NCI-H82 (cell line): ENCODE measurements around the gene CFAP20DC.
"Not testable (repeated sequence)": the region's sequence is repeated elsewhere in the genome, so short reads cannot be mapped to it uniquely, and the experiment has no call there.

Experiments
- DNase-seq: peaks from one replicate; lab custom pipeline; 2025; lab: John Stamatoyannopoulos, UW

CFAP20DC gene

DNA sequence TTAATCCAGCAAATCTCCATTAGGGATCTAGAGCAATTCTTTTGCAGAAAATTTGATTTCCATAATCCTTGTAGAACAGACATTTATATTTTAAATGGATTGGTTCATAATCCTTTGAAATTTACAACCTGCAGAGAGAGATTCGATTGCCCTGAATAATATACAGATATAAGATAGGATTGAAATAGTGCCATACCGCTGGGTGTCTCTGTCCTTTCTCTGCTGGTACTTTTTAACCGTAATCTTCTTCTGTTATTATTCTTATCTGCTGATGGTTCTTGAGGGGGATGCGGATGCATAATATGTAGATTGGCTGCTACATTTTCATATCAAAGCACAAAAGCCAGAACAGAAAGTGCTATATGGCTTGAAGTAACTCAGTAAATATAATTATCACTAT is 182.2 kb downstream of the CFAP20DC start:
- peak; percentile 7 for DNase-seq

DNA sequence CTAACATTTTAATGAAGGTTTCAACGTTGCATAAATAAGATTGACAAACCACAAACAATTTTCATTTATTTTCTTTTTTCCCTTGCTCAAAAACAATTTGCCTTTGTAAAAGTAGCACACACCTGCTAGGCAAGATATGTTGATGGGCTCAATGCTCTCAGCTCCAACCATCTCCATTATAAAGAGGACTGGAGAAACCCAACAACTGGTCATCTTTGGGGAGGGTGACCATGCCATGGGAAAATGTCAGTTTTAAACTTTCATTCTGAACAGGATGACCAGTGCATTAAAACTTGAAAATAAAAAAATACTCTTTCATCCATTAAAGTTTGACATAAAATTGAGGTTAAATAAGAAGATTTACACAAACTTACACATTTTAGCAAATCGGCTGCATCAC is 183.7 kb downstream of the CFAP20DC start:
- no peak for DNase-seq

DNA sequence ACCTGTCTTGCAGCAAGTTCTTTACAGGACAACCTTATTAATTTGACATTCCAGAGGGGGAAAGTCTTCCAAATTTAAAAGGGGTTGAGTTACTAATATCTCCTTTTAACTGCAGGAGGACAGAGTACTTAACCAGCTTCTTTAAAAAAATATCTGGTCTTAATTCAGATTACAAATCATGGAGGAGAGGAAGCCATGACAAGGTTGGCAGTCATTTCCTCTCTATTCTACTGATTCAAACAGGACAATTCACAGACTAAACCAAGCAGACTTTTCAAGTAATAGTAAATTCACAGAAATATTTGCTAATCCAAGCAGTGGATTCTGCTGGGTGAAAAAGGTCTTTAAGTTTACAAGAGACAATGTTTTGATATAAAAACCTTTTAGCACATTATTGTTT is 185.3 kb downstream of the CFAP20DC start:
- no peak for DNase-seq

DNA sequence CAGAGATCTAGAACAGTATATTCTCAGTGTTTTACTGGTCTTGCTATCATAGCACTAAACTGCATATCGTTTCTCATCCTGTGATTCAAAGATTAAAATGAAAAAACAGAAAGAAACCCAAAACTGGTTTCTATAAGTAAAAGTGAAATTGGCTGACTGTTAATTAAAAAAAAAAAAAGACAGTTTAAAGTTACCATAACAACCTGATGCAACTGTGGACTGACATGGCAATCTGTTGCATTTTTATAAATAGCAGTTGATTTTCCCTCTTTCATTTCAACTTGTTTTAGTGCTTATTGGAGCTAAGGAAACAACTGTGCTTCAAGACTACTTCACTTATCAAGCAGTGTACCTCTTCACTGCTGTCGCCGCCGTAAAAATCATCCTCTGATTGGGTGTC is 186.6 kb downstream of the CFAP20DC start:
- DNase-seq, result no peak

DNA sequence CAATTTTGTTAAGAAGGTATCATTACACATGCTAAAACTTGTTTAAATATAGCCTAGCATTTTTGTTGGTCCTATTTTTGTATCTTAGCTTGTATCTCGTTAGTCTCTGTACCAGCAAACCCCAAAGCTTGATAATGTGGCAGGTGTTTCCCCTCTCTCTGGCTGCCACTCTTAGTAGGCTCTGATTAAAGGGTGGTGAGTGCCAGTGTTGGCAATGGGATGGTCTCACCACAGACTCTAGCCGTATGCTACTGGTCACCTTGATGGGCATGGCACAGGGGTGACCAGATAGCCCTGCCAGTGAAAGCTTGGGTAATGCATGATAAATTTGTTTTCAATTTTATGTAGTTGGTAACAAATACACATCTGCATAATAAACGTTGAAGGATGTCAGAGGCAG is 188.3 kb downstream of the CFAP20DC start:
- no peak for DNase-seq

DNA sequence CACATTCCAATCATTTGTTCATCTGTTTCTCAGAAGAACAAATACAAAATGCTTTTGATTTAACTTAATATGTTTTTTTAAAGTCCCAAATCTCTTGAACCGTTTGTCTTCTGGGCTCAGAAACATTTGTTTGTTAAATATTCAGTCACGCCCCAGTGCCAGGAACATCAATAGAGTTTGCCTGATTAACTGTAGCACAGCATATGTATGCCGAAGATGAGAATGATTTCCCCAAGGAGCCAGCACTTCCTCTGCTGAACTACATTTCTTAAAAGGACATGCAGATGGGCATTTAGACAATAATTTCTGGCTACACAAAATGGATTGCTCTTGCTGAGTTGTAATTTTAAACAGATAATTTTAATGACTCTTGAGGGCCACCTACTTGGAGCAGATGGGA is 191.7 kb downstream of the CFAP20DC start:
- no peak for DNase-seq

DNA sequence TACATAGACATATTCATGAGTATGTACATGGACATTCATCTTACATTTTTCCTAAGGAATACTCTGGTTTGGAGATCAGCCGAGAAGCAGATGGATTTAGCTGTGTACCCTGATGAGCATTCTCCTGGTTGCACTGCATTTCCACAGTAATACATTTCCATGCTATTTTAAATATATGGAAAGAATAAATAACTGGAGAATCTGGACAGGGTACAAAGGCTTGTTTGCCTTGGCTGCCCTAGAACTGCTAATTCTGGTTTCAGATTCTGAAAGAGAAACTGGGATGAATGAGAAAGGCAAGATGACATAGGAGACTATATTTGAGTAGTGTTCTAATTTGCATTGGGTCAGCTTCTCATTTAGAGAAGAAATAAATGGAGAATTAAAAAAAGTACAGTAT is 192.4 kb downstream of the CFAP20DC start:
- DNase-seq, result no peak

DNA sequence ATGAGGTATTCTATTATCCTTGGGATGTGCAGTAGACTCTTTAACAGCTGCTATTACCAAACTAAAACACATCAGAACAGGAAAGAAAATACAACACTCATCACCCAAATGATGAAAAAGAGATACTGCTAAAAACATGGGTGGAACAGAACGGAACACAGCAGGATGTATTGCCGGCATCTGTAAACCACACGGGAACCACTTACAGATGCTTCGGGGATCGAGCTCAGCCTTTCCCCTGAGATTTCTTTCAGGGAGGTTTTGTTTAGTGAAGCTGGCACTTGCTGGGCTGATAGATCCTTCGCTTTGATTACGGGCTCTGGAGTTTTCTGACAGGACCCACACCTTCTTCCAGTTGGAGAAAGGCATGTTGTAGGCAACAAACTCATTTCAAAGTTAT is 201.0 kb downstream of the CFAP20DC start:
- DNase-seq, result no peak

DNA sequence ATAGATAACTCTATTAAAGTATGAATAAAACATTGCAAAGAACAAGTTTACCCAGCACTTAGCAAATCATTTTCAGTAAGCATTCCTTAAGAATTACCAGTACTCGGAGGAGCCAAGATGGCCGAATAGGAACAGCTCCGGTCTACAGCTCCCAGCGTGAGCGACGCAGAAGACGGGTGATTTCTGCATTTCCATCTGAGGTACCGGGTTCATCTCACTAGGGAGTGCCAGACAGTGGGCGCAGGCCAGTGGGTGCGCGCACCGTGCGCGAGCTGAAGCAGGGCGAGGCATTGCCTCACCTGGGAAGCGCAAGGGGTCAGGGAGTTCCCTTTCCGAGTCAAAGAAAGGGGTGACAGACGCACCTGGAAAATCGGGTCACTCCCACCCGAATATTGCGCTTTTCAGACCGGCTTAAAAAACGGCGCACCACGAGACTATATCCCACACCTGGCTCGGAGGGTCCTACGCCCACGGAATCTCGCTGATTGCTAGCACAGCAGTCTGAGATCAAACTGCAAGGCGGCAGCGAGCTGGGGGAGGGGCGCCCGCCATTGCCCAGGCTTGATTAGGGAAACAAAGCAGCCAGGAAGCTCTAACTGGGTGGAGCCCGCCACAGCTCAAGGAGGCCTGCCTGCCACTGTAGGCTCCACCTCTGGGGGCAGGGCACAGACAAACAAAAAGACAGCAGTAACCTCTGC is 207.6 kb downstream of the CFAP20DC start:
- not testable (repeated sequence) for DNase-seq

DNA sequence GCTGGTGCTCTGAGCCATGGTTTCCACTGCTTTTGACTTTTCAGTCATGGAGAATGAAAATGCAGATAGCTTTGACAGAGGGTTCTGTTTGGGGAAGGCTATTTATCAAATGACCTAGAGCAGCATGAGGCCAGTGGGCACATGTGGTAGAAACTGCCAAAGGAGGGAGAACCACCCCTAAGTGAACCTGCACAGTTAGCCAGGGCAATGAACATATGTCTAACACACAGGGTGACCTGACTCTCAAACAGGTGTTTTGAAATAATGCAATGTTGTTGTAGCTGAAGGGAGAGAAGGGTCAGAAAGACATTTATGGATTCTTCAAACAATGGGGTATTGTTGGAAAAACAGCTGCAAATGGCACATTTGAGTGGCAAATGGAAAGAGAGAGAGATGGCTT is 208.9 kb downstream of the CFAP20DC start:
- no peak for DNase-seq

DNA sequence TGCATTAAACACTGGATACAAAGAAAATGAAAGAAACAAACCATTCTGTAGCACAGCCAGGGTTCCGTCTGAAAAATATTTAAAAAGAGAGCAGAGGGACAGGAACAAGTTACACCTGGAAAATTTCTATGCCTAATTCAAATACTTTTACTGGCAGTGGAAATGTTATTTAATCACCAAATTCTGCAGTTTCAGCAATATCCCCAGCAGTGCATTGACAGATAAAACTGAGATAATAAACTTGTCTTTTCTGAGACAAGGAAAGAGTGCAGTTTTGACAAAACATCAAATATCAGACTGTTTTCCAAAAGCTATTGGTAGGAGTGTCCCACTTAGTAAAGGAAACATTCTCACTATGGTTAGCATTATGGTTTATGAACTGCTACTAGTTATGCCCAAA is 209.9 kb downstream of the CFAP20DC start:
- no peak for DNase-seq

DNA sequence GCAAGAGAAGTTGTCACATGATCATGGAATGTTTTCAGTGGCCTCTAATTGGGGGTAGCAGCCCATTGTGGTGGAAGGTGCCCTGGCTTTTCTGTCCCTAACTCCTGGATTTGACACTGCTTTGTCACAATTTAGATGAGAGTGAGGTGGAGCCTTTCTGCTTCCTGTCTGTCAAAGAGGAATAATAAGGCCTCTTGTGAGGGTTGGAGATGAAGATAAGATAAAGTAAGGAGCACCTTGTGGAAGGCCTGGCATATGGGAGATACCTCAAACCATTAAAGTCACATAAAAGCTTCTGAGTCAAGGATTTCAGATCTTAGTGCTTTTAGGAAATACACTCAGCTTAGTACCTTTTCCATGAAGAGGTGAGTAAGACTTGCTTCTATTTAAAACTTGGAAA is 210.6 kb downstream of the CFAP20DC start:
- DNase-seq, result no peak

DNA sequence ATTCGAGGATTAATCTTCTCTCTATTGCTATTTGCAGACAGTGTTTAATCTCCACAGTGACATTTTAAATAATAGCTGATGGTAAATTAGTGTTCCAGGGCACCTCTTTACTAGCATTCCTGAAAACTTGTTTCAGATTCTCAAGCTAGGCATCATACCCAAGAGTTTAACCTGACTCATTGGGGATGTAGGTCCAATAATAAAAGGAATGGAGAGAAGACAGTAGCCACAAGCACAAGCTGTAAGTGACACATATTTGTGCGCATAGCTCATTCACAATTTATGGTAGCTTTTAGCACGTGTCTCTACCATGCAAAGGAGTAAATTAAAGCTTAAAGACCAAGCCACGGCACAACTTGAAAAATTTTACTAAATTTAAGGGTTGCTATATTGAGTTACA is 212.0 kb downstream of the CFAP20DC start:
- DNase-seq, result no peak

DNA sequence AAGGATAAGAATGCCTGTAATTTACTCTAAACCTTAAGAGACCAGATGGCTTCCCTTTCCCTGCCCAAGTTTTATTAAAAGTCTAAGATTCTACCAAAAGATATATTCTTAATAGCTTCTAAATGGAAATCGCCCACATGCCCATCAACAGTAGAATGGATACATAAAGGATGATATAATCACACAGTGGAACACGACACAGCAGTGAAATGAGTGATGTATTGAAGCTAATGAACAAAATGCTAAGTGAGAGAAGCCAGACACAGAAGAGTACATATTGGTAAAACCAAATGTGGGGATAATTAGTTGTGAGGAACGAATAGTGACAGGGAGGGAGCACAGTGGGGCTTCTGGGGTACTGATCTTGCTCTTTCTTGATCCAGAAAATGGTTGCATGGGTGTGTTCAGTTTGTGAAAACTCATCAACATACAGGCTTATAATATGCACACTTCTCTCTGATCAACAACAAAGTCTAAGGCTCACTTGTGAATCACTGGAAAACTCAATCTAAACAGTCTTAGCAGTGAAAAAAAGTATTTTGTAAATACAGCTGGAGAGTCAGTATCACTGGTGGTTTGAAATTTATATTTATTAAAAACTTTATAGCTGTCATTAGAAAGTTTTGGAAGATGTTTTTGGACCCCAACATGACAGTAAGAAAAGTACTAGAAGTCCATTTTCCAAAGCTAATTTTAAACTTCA is 212.5 kb downstream of the CFAP20DC start:
- DNase-seq, result no peak

DNA sequence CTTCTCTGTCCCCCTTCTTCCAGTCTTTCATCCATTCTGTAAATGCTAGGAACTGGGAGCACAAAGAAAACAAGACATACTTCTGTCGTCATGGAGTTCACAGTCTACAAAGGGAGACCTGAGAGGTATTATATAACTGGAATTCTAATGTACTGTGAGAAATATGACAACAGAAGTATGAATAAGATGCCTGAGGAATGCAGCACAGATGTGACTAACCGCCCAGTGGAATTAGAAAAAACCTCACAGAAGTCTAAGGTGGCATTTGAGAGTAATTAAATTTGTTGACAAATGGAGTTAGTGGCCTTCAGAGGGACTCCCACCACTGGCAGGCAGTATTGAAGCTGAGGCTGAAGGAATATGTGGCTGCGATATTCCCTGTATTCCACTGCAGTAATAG is 214.7 kb downstream of the CFAP20DC start:
- DNase-seq, result no peak

DNA sequence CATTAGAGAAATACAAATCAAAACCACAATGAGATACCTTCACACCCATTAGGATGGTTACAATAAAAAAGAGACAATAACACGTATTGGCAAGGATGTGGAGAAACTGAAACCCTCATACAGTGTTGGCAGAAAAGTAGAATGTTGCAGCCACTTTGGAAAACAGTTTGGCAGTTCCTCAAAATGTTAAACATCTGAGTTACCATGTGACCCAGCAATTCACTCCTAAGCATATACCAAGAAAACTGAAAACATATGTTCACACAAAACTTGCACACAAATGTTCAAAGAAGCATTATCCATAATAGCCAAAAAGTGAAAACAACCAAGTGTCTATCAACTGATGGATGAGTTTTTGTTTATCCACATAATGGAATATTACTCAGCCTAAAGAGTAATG is 216.3 kb downstream of the CFAP20DC start:
- DNase-seq, result no peak

DNA sequence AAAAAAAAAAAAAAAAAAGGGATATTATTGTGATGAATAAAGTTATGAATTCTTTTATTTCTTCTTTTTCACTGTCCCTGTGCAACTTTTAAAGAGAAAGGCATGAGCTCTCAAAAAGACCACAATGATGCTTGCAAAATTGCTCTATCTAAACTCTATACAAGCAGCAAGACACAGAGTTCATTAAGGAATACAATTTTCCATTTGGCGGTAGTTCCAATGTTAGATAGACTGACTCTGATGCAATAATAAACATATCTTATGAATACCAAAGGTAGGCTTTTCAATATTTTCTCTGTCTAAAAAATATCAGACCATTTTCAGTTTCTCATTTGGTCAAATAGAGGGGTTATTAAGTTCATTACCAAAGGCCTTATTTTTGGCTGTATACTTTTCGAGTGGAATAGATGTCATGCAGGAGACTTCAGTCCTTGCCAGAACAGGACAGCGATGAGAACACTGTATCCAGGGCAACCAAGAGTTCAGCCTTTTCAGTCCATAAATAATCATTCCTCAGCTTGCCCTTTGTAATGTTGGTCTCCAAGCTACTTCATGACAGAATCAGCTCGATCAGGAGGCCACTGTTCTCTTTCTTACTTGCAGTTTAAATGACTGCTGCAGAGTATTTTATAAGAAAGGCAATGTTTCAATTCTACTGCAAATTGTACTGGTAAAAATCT is 220.4 kb downstream of the CFAP20DC start:
- no peak for DNase-seq

DNA sequence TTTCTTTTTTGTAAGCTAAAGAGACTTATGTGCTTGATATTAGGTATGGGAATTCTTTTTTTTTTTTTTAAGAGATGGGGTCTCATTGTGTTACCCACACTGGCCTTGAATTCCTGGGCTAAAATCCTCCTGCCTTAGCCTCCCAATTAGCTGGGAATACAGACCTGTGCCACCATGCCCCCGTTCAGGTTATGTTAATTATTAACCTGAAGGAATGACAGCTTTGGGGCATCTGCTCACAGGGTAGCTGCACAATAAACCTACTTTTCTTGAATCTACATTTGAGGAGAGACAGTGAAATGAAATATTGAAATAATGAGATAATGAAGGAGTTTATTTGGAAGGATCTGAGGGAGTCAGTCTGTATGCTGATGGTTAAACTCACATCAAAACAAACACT is 225.0 kb downstream of the CFAP20DC start:
- no peak for DNase-seq

DNA sequence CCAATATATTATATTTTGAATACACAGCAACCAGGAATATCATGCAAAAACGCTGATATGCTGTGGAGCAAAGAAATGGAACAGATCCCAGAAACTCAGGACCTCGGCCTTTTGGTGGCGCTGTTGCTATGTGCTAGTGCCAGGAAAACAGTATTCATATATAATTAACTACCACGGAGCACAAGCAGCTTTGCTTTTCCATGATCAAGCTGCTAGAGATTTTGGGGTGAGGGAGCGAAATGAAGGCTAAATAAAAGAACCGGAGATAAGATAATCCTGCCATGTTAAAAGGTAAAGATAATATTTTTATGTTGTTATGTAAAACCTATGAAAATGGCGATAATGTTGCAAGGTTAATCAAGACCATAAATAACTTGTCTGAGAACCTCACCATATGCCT is 225.5 kb downstream of the CFAP20DC start:
- DNase-seq, result peak; percentile 83

DNA sequence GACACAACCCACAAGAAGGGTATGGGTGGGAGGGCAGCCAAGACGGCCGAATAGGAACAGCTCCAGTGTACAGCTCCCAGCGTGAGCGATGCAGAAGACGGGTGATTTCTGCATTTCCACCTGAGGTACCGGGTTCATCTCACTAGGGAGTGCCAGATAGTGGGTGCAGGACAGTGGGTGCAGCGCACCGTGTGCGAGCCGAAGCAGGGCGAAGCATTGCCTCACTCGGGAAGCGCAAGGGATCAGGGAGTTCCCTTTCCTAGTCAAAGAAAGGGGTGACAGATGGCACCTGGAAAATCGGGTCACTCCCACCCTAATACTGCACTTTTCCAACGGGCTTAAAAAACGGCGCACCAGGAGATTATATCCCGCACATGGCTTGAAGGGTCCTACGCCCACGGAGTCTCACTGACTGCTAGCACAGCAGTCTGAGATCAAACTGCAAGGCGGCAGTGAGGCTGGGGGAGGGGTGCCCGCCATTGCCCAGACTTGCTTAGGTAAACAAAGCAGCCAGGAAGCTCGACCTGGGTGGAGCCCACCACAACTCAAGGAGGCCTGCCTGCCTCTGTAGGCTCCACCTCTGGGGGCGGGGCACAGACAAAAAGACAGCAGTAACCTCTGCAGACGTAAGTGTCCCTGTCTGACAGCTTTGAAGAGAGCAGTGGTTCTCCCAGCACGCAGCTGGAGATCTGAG is 243.1 kb downstream of the CFAP20DC start:
- not testable (repeated sequence) for DNase-seq

DNA sequence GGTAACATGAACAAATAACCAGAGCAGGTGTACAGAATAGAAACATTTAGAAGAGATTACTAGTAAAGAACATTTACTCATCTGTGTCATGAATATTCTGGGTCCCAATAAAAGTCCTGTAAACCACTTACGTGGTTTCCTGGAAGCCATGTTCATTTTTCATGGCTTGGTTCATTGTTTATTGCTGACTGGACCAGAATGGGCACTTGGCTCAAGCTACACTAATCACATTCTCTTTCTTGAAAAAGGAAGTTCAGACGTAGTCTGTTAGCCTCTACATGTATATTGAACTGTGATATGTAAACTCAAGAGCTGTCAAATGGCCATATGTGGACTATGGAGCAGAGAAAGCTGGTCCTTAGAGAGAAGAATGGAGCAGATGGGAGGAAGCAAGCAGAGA is 244.9 kb downstream of the CFAP20DC start:
- no peak for DNase-seq

DNA sequence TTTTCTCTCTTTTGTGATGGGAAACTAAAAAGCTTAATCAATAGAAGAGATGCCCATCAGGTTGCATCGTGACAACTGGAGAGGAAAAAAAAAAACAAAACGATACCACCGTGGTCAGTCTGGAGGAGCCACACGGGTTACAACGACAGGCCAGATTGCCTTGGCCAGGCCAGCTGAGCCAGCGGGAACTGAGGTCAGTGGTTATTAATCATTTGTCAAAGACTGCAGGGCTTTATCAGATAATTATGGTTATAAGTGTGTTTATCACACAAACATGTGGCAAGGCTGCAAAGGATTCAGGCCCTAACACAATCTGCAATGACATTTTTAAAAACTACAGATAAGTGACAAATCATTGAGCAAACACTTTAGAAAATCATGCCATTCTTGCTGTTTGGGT is 248.3 kb downstream of the CFAP20DC start:
- DNase-seq, result no peak

DNA sequence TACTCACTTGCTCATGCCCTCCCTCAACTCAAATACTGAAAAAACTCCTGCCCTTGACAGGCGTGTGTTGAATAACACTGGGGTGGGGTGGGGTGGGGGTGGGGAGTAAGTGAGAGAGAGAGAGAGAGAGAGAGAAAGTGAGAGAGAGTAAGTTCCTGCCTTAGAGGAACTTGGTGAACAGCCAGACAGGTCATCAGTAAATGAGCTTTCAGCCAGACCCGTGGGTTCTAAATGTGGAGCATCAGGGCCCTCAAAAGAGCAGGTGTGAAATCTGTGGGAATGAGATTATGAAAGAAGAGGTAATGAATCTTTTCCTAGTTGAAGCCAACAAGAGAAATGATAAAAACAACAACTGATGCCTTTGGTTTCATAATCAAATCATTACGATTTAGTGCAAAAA is 248.9 kb downstream of the CFAP20DC start:
- DNase-seq, result peak; percentile 50
